GM12878 (cell line): ENCODE measurements around the gene USP51. TPM values are rescaled to one million over a fixed set of nuclear protein-coding genes. Genes with fewer than 3 reads are reported as not detected.

Experiments
- BHLHE40 ChIP-seq, 2 experiments: fragments of 450-650 bp in 1 of 2; IDR thresholded peaks; 2 replicates each; pipeline ENCODE4 v1.6.1; 2011 to 2017; ENCODE audit warnings: low read depth in 2 of 2, borderline replicate concordance in 1 of 2, improper control_type of control experiment in 1 of 2, low read length in 1 of 2, mild to moderate bottlenecking in 1 of 2
- IKZF1 ChIP-seq: fragments of 450-650 bp; conservative IDR thresholded peaks from 2 replicates; pipeline ENCODE4 v1.6.1; 2017; ENCODE audit warnings: antibody characterized with exemption, mild to moderate bottlenecking
- MXI1 ChIP-seq: fragments of 150-350 bp; IDR thresholded peaks from 2 replicates; pipeline ENCODE4 v1.6.1; 2011; ENCODE audit warnings: low read depth, mild to moderate bottlenecking, inconsistent platforms, low read length, improper control_type of control experiment
- PAX8 ChIP-seq: fragments of 450-650 bp; IDR thresholded peaks from 2 replicates; pipeline ENCODE4 v1.6.1; 2017; ENCODE audit warnings: mild to moderate bottlenecking, moderate library complexity
- YY1 ChIP-seq: IDR thresholded peaks from 2 replicates; pipeline ENCODE4 v1.6.1; 2011; ENCODE audit warnings: low read depth, mild to moderate bottlenecking, low read length
- polyA plus RNA-seq, 11 experiments: library from polyadenylated mRNA; depleted of rRNA in 4 of 11; unstranded in 6 of 11; stranded (reverse) in 5 of 11; fragments of >200 nt; fragmentation: Nextera tagmentation in 4 of 11; fragmentation: Illumina TruSeq in 1 of 11; extraction: Ambion mirVana in 4 of 11; extraction: Trizol in 1 of 11; gene quantifications; 1 replicate in 1 of 11; 2 replicates in 10 of 11; pipeline versions ENCODE4 v1.2.1 to v1.2.3, GENCODE V29; 2011 to 2016; ENCODE audit warnings: inconsistent platforms in 2 of 11, missing spikeins in 2 of 11, low read depth in 1 of 11
- total RNA-seq, 4 experiments: library from RNA; depleted of rRNA in 3 of 4; stranded (reverse); fragments of >200 nt in 3 of 4; fragmentation: Illumina TruSeq in 1 of 4; extraction: Trizol in 1 of 4; gene quantifications; 2 replicates each; pipeline versions ENCODE4 v1.2.1 to v1.2.3, GENCODE V29; 2013 to 2021
- TF ChIP-seq, protein P1 (sequence below): fragments of 150-350 bp; IDR thresholded peaks from 2 replicates; pipeline ENCODE4 v1.6.1; 2016; ENCODE audit warnings: low read depth, low read length

The USP51 gene
- total and polyA plus RNA-seq, 10 of the 15 experiments (the other 5 are each of a cell fraction or from before 2014, with no cell fraction given): 0.52 to 1.7 (median 1.2) TPM

GRCh38 chrX:55488593-55489313, 895 bp downstream of the USP51 start (continued):
- TF ChIP-seq, protein P1, sequence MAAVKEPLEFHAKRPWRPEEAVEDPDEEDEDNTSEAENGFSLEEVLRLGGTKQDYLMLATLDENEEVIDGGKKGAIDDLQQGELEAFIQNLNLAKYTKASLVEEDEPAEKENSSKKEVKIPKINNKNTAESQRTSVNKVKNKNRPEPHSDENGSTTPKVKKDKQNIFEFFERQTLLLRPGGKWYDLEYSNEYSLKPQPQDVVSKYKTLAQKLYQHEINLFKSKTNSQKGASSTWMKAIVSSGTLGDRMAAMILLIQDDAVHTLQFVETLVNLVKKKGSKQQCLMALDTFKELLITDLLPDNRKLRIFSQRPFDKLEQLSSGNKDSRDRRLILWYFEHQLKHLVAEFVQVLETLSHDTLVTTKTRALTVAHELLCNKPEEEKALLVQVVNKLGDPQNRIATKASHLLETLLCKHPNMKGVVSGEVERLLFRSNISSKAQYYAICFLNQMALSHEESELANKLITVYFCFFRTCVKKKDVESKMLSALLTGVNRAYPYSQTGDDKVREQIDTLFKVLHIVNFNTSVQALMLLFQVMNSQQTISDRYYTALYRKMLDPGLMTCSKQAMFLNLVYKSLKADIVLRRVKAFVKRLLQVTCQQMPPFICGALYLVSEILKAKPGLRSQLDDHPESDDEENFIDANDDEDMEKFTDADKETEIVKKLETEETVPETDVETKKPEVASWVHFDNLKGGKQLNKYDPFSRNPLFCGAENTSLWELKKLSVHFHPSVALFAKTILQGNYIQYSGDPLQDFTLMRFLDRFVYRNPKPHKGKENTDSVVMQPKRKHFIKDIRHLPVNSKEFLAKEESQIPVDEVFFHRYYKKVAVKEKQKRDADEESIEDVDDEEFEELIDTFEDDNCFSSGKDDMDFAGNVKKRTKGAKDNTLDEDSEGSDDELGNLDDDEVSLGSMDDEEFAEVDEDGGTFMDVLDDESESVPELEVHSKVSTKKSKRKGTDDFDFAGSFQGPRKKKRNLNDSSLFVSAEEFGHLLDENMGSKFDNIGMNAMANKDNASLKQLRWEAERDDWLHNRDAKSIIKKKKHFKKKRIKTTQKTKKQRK: no peak
- TF ChIP-seq MXI1 (0 out of 2 replicates have a peak, but pooled peaks have one; percentile 7), BHLHE40 (IDR thresholded peaks at IDR 0.05; ENCODE audit: borderline replicate concordance in 1 of 2, low read depth in 2 of 2, low read length in 1 of 2) (0 out of 4 replicates have a peak, but pooled peaks of 1 of the 2 experiments have one; percentile 1), YY1 (peak; percentile 64), IKZF1 (peak; percentile 29; the same call in 1 of the 2 replicates), PAX8 (no peak)
